Esophagus (tissue), 2 donors: ENCODE data around the gene H2BK1. TPM values are rescaled to one million over a fixed set of nuclear protein-coding genes. Genes with fewer than 3 reads are reported as not detected.

Experiments used
- H3K27ac ChIP-seq, 2 donors: one replicate each; pipeline ENCODE4 v1.5.1; 2013; ENCODE audit warnings: low read depth in 2 of 2, mild to moderate bottlenecking in 2 of 2, inconsistent platforms in 1 of 2, low read length in 1 of 2, moderate library complexity in 1 of 2
- H3K27me3 ChIP-seq, 2 donors: one replicate each; pipeline ENCODE4 v1.6.1; 2013; ENCODE audit warnings: low read length in 2 of 2, control low read depth in 1 of 2, mild to moderate bottlenecking in 1 of 2; ENCODE audit not compliant: insufficient read depth in 2 of 2, control insufficient read depth in 1 of 2
- H3K36me3 ChIP-seq, 2 donors: one replicate each; pipeline ENCODE4 v1.6.1; 2013; ENCODE audit warnings: low read length in 1 of 2; ENCODE audit not compliant: control insufficient read depth in 2 of 2, insufficient read depth in 2 of 2
- H3K4me1 ChIP-seq, 2 donors: one replicate each; pipeline ENCODE4 v1.6.1; 2013; ENCODE audit warnings: low read length in 1 of 2; ENCODE audit not compliant: control insufficient read depth in 2 of 2, insufficient read depth in 2 of 2
- H3K4me3 ChIP-seq, 2 donors: one replicate each; pipeline ENCODE4 v1.5.1; 2013; ENCODE audit warnings: low read length in 2 of 2, mild to moderate bottlenecking in 2 of 2, low read depth in 1 of 2, moderate library complexity in 1 of 2
- H3K9me3 ChIP-seq, 2 donors: one replicate each; pipeline ENCODE4 v1.6.1; 2013; ENCODE audit warnings: mild to moderate bottlenecking in 2 of 2, low read depth in 1 of 2, low read length in 1 of 2, moderate library complexity in 1 of 2; ENCODE audit not compliant: control insufficient read depth in 2 of 2, insufficient read depth in 1 of 2
- whole genome bisulfite sequencing, 2 donors: extraction: QIAGEN DNeasy Blood & Tissue Kit; methylation state at CpG; one replicate each; pipeline ENCODE4 v1.1.7; 2013; 5-methylcytosine and 5-hydroxymethylcytosine counted together
- polyA plus RNA-seq, 2 donors: library from polyadenylated mRNA; stranded (reverse); fragments of 200-250 nt; gene quantifications; one replicate each; pipeline ENCODE4 v1.2.3, GENCODE V29; 2013
- donor health status: healthy with polysubstance abuse.
- donor health status: Bipolar disorder and iron deficiency.

Gene H2BK1
- polyA plus RNA-seq, 2 donors: not detected

- Histone ChIP-seq H3K27me3 (no peaks in the 10 kb centered on the region), H3K4me1 (no peaks in the 10 kb centered on the region), H3K36me3 (no peaks in the 10 kb centered on the region), H3K27ac (no peak overlapping the region), H3K4me3 (no peak overlapping the region), H3K9me3 (no peaks in the 10 kb centered on the region)
- WGBS, 2 donors: 83 to 88% methylated on average over 16 of the region's 16 CpGs
Observed at GRCh38 chr7:151185762-151186639, 24.3 kb downstream of the H2BK1 start.

- Histone ChIP-seq H3K4me1 (no peaks in the 10 kb centered on the region), H3K4me3 (no peak overlapping the region), H3K36me3 (no peaks in the 10 kb centered on the region), H3K27me3 (no peaks in the 10 kb centered on the region), H3K27ac (no peak overlapping the region), H3K9me3 (no peaks in the 10 kb centered on the region)
- 81 to 84% methylated on average over 22 of the region's 22 CpGs for whole genome bisulfite sequencing, 2 donors
Observed at GRCh38 chr7:151181011-151181431, 29.3 kb downstream of the H2BK1 start.

- WGBS, 2 donors: 75 to 83% methylated on average over 4 of the region's 4 CpGs
- H3K27me3 ChIP-seq: no peaks in the 10 kb centered on the region
- H3K27ac ChIP-seq: no peak overlapping the region
- H3K4me3 ChIP-seq: no peak overlapping the region
- peaks cover 0 to 3% of the 10 kb centered on the region in 2 donors for H3K9me3 ChIP-seq
- no peaks in the 10 kb centered on the region for H3K4me1 ChIP-seq
- H3K36me3 ChIP-seq: no peaks in the 10 kb centered on the region
Observed at GRCh38 chr7:151179946-151180345, 30.3 kb downstream of the H2BK1 start.

- no peak overlapping the region for H3K27ac ChIP-seq
- WGBS, 2 donors: 74 to 76% methylated on average over 8 of the region's 8 CpGs
- H3K4me1 ChIP-seq: no peaks in the 10 kb centered on the region
- no peaks in the 10 kb centered on the region for H3K27me3 ChIP-seq
- H3K9me3 ChIP-seq: peaks cover 0 to 3% of the 10 kb centered on the region in 2 donors
- H3K4me3 ChIP-seq: no peak overlapping the region
- H3K36me3 ChIP-seq: no peaks in the 10 kb centered on the region
Observed at GRCh38 chr7:151179287-151179860, 30.9 kb downstream of the H2BK1 start.

GRCh38 chr7:151178831-151179230 is 31.5 kb downstream of the H2BK1 start:
- Histone ChIP-seq H3K9me3 (peaks cover 0 to 5% of the 10 kb centered on the region in 2 donors), H3K27ac (no peak overlapping the region), H3K4me1 (no peaks in the 10 kb centered on the region), H3K27me3 (no peaks in the 10 kb centered on the region), H3K4me3 (no peak overlapping the region), H3K36me3 (no peaks in the 10 kb centered on the region)
- WGBS, 2 donors: 57 to 75% methylated on average over 2 of the region's 2 CpGs

GRCh38 chr7:151178236-151178635 is 32.1 kb downstream of the H2BK1 start:
- Histone ChIP-seq H3K4me3 (no peak overlapping the region), H3K27me3 (no peaks in the 10 kb centered on the region), H3K9me3 (peaks cover 0 to 5% of the 10 kb centered on the region in 2 donors), H3K27ac (no peak overlapping the region), H3K4me1 (no peaks in the 10 kb centered on the region), H3K36me3 (no peaks in the 10 kb centered on the region)
- 93 to 94% methylated on average over 9 of the region's 9 CpGs for WGBS, 2 donors

- H3K4me3 ChIP-seq: no peak overlapping the region
- H3K36me3 ChIP-seq: no peaks in the 10 kb centered on the region
- no peaks in the 10 kb centered on the region for H3K4me1 ChIP-seq
- 88% methylated on average over 1 of the region's 1 CpG for WGBS, 2 donors
- H3K9me3 ChIP-seq: peaks cover 0 to 5% of the 10 kb centered on the region in 2 donors
- H3K27me3 ChIP-seq: no peaks in the 10 kb centered on the region
- H3K27ac ChIP-seq: no peak overlapping the region
Observed at GRCh38 chr7:151177310-151177709, 33.0 kb downstream of the H2BK1 start.

- no peak overlapping the region for H3K4me3 ChIP-seq
- H3K4me1 ChIP-seq: no peaks in the 10 kb centered on the region
- H3K27me3 ChIP-seq: no peaks in the 10 kb centered on the region
- H3K9me3 ChIP-seq: peaks cover 0 to 5% of the 10 kb centered on the region in 2 donors
- WGBS, 2 donors: 92 to 93% methylated on average over 9 of the region's 9 CpGs
- no peak overlapping the region for H3K27ac ChIP-seq
- H3K36me3 ChIP-seq: no peaks in the 10 kb centered on the region
Observed at GRCh38 chr7:151176401-151176800, 33.9 kb downstream of the H2BK1 start.

GRCh38 chr7:151175793-151176311 is 34.4 kb downstream of the H2BK1 start:
- H3K4me3 ChIP-seq: no peak overlapping the region
- H3K27ac ChIP-seq: no peak overlapping the region
- H3K36me3 ChIP-seq: no peaks in the 10 kb centered on the region
- WGBS, 2 donors: 64 to 69% methylated on average over 23 of the region's 23 CpGs
- H3K4me1 ChIP-seq: no peaks in the 10 kb centered on the region
- peaks cover 0 to 5% of the 10 kb centered on the region in 2 donors for H3K9me3 ChIP-seq
- H3K27me3 ChIP-seq: no peaks in the 10 kb centered on the region
